ENCODE results near the gene RBM15. TPM values are rescaled to one million over a fixed set of nuclear protein-coding genes. Genes with fewer than 3 reads are reported as not detected.
A peak's percentile ranks its signal among the peaks of the same experiment; 100 is the strongest.

RBM15 gene
- total RNA-seq, 1 experiment from 2014 or later = 44.0 TPM

DNA sequence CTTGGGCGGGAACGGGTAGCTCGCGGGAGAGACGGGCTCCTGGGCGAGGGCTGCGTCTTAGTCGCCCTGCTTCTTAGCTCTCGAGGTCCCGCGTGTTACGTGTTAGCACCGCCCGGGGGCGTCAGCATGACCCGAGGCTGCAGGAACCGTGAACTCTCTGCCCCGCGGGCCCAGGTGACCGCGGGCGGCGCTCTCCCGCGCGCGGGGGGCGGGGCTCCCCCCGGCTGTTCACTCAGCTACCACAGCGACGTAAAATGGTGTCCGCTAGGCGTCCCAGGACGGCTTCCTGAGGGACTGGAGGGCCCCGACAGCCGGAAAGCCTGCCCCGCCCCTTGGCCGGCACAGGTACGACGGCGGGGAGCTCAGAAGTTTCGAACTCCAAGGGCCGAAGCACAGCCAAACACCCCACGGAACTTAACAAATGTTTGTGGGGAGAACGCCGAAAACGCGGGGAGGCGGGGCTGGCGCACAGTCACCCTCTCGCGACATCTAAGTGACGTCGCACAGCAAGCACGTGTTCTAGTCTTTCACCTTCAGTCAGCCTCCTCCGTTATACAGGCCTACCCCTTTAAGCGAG is 780 bp upstream of the RBM15 start (continued):
- TF ChIP-seq, protein P1, sequence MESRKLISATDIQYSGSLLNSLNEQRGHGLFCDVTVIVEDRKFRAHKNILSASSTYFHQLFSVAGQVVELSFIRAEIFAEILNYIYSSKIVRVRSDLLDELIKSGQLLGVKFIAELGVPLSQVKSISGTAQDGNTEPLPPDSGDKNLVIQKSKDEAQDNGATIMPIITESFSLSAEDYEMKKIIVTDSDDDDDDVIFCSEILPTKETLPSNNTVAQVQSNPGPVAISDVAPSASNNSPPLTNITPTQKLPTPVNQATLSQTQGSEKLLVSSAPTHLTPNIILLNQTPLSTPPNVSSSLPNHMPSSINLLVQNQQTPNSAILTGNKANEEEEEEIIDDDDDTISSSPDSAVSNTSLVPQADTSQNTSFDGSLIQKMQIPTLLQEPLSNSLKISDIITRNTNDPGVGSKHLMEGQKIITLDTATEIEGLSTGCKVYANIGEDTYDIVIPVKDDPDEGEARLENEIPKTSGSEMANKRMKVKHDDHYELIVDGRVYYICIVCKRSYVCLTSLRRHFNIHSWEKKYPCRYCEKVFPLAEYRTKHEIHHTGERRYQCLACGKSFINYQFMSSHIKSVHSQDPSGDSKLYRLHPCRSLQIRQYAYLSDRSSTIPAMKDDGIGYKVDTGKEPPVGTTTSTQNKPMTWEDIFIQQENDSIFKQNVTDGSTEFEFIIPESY (IDR thresholded peaks at IDR 0.05; ENCODE audit: extremely low read depth, insufficient replicate concordance, low read length) = no peak

GRCh38 chr1:110339407-110340206 is 430 bp downstream of the RBM15 start:
- CTCF ChIA-PET = interaction anchor here (0.9 to 4.9 kb wide), 12 partner anchors 11 to 355 kb away, joined by 3 to 49 read pairs (median 4); partner anchors contain the start of gene AHCYL1
- no peak for DNase-seq (ENCODE audit: low read depth, low spot score)
- intact Hi-C loops (cut with micrococcal nuclease) = loop anchor here (1.0 kb wide), 1 partner anchor 121 kb away; no protein-coding TSS in a partner anchor

More at GRCh38 chr1:110339407-110340206, 430 bp downstream of the RBM15 start:
- RAD21 ChIA-PET (ENCODE audit: low non-redundant PET in 1 of 2, low total read pairs in 2 of 2, uncharacterized antibody in 2 of 2, unreplicated experiment in 2 of 2) = interaction anchor here (1.1 to 1.5 kb wide), 3 partner anchors 121 to 132 kb away, joined by 5 to 6 read pairs (median 5); no protein-coding TSS in a partner anchor
- TF ChIP-seq CBX3 (IDR thresholded peaks at IDR 0.05; ENCODE audit: low read depth) (no peak), SIN3A (IDR thresholded peaks at IDR 0.05; ENCODE audit: low read depth) (no peak), TCF7L2 (IDR thresholded peaks at IDR 0.05; ENCODE audit: borderline replicate concordance, extremely low read depth, insufficient read depth, insufficient read length) (no peak), CEBPB (IDR thresholded peaks at IDR 0.05; ENCODE audit: low read depth) (no peak), POLR2A (IDR thresholded peaks at IDR 0.05; ENCODE audit: borderline replicate concordance, extremely low read depth, insufficient read depth, insufficient read length) (peak; percentile 91), ZFX (IDR thresholded peaks at IDR 0.05) (0 out of 2 replicates have a peak, but pooled peaks have one; percentile 10), ZNF274 (IDR thresholded peaks at IDR 0.05; ENCODE audit: low read depth, low read length) (no peak), YY1 (IDR thresholded peaks at IDR 0.05; ENCODE audit: extremely low read depth, insufficient replicate concordance, low read depth, low read length) (peak; percentile 97), EZH2 (IDR thresholded peaks at IDR 0.05) (no peak), EGR1 (IDR thresholded peaks at IDR 0.05; ENCODE audit: low read depth) (0 out of 2 replicates have a peak, but pooled peaks have one; percentile 59), POLR2AphosphoS5 (IDR thresholded peaks at IDR 0.05; ENCODE audit: low read depth, low read length) (peak; percentile 78), FOSL1 (IDR thresholded peaks at IDR 0.05; ENCODE audit: low read depth) (no peak)
- TF ChIP-seq, protein P2, sequence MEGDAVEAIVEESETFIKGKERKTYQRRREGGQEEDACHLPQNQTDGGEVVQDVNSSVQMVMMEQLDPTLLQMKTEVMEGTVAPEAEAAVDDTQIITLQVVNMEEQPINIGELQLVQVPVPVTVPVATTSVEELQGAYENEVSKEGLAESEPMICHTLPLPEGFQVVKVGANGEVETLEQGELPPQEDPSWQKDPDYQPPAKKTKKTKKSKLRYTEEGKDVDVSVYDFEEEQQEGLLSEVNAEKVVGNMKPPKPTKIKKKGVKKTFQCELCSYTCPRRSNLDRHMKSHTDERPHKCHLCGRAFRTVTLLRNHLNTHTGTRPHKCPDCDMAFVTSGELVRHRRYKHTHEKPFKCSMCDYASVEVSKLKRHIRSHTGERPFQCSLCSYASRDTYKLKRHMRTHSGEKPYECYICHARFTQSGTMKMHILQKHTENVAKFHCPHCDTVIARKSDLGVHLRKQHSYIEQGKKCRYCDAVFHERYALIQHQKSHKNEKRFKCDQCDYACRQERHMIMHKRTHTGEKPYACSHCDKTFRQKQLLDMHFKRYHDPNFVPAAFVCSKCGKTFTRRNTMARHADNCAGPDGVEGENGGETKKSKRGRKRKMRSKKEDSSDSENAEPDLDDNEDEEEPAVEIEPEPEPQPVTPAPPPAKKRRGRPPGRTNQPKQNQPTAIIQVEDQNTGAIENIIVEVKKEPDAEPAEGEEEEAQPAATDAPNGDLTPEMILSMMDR (IDR thresholded peaks at IDR 0.05 in 2 of 3, conservative IDR thresholded peaks at IDR 0.05 in 1 of 3; ENCODE audit: borderline replicate concordance in 1 of 3, insufficient read depth in 1 of 3, low read depth in 2 of 3, low read length in 2 of 3) = peak in 2 of 3 experiments; percentile 41 to 52; a peak in 3 of 6 replicates
- TF ChIP-seq, protein P3, sequence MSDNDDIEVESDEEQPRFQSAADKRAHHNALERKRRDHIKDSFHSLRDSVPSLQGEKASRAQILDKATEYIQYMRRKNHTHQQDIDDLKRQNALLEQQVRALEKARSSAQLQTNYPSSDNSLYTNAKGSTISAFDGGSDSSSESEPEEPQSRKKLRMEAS (IDR thresholded peaks at IDR 0.05) = peak; percentile 51; the same call in 1 of the 2 replicates
- Histone ChIP-seq H2AFZ (ENCODE audit: low read depth, low read length, poor library complexity, severe bottlenecking) (no peak overlapping the region), H3K4me2 (ENCODE audit: low read length) (peak overlapping the region; percentile 93), H3K9ac (ENCODE audit: low read length) (peak overlapping the region; percentile 96), H3K9me3 (ENCODE audit: control insufficient read depth in 1 of 2, insufficient read depth in 1 of 2, low read depth in 1 of 2, low read length in 2 of 2) (no peaks in the 10 kb centered on the region), H3K9me2 (ENCODE audit: insufficient read depth) (no peaks in the 10 kb centered on the region), H3K27ac (ENCODE audit: low read depth, low read length) (peak overlapping the region; percentile 95), H3K4me1 (ENCODE audit: control insufficient read depth in 1 of 2, insufficient read depth in 2 of 2, low read length in 2 of 2) (peaks cover 32 to 45% of the 10 kb centered on the region in 2 experiments), H4K20me1 (ENCODE audit: insufficient read depth) (peaks cover 27% of the 10 kb centered on the region; the same call in 1 of the 2 replicates), H3K79me2 (ENCODE audit: insufficient read depth, low read length) (peaks cover 52% of the 10 kb centered on the region), H3K36me3 (ENCODE audit: control insufficient read depth in 1 of 2, insufficient read depth in 2 of 2, low read length in 2 of 2) (peaks cover 36% of the 10 kb centered on the region in 2 experiments), H3K4me3 (replicated peaks in 1 of 2; ENCODE audit: low read depth in 1 of 2, low read length in 2 of 2) (peak overlapping the region; percentile 69 to 89), H3K27me3 (ENCODE audit: insufficient read depth, low read length) (no peaks in the 10 kb centered on the region)
- POLR2A ChIA-PET = interaction anchor here (0.6 to 2.7 kb wide), 14 partner anchors 10 to 341 kb away, joined by 3 to 14 read pairs (median 3); partner anchors contain the start of gene LAMTOR5
- ATAC-seq = peak; percentile 4
- BruUV-seq (replicated peaks) = TSS peak; percentile 47
